Rectal smooth muscle tissue (tissue), 1 donor: ENCODE results near the gene PJA1.

Experiments
- H3K27ac ChIP-seq: one replicate; pipeline ENCODE4 v1.7.0; 2013; ENCODE audit warnings: low read depth, low read length, inconsistent platforms
- H3K27me3 ChIP-seq: one replicate; pipeline ENCODE4 v1.7.0; 2013; ENCODE audit warnings: low read length; ENCODE audit not compliant: control insufficient read depth, insufficient read depth
- H3K36me3 ChIP-seq: one replicate; pipeline ENCODE4 v1.7.0; 2013; ENCODE audit warnings: low read length; ENCODE audit not compliant: control insufficient read depth, insufficient read depth
- H3K4me1 ChIP-seq: one replicate; pipeline ENCODE4 v1.7.0; 2013; ENCODE audit warnings: low read length; ENCODE audit not compliant: control insufficient read depth, insufficient read depth
- H3K4me3 ChIP-seq: one replicate; pipeline ENCODE4 v1.7.0; 2013; ENCODE audit warnings: low read length
- H3K9ac ChIP-seq: one replicate; pipeline ENCODE4 v1.7.0; 2013; ENCODE audit warnings: low read length

PJA1 gene

DNA sequence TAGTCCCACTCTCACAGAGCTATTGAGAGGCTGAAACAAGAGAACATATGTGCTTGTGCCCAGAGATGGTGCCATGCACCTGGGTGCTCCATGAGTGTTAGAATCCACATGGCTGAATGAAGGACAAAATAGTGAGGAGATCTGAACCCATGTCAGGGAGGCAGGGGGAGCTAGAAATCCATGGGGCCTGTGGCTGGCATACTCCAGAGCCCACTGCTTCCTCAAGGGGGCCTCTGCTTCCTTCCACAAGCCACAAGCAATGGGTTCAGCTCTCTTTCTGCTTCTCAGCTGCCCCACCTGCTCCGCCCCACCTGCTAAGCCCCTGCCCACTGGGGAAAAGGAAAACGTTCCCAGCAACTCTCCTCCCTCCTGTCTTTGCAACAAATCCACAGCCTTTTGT lies 46.1 kb downstream of the PJA1 start:
- no peak overlapping the region for H3K4me3 ChIP-seq
- H3K9ac ChIP-seq = no peak overlapping the region
- H3K27me3 ChIP-seq = no peaks in the 10 kb centered on the region
- H3K27ac ChIP-seq = no peak overlapping the region
- H3K36me3 ChIP-seq = no peaks in the 10 kb centered on the region
- no peaks in the 10 kb centered on the region for H3K4me1 ChIP-seq

- Histone ChIP-seq H3K4me3 (no peak overlapping the region), H3K9ac (no peak overlapping the region), H3K36me3 (no peaks in the 10 kb centered on the region), H3K27me3 (no peaks in the 10 kb centered on the region), H3K4me1 (no peaks in the 10 kb centered on the region), H3K27ac (no peak overlapping the region)
Measured at GRCh38 chrX:69117876-69118526, 47.3 kb downstream of the PJA1 start.

DNA sequence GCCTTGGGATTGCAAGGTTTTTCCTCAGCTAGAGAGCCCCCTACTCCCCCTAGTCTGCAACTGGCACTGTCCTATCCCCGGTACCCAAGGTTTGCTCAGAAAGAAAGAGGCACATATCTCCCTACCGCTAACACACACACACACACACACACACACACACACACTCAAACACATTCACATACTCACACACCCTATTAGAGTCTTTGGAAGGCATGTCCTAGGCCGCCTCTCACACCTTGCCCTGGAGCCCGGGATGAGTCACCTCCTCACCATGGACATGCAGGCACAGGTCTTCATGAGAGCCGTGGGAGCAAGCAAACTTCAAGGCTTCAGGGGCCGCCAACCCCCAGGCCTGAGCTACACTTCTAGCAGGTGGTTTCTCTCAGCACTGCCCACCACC lies 49.2 kb downstream of the PJA1 start:
- Histone ChIP-seq H3K27me3 (no peaks in the 10 kb centered on the region), H3K9ac (no peak overlapping the region), H3K4me3 (no peak overlapping the region), H3K36me3 (no peaks in the 10 kb centered on the region), H3K4me1 (no peaks in the 10 kb centered on the region), H3K27ac (no peak overlapping the region)

DNA sequence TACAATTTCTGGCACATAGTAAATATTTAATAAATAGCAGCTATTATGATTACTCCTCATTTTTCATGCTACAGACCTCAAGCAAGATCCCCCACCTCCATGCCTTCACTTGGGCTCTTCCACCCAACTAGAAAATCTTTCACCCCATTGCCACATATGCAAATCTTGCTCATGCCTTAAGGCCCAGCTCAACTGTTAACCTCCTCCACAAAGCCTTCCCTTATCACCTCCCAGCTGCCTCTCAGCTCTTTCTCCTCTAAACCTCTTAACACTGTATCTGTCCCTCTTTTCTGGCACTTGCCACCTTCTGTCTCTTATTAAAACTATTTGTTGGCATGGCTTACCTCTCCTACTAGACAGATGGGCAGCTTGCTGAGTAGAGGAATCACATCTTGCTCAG lies 51.5 kb downstream of the PJA1 start:
- H3K27me3 ChIP-seq = no peaks in the 10 kb centered on the region
- H3K36me3 ChIP-seq = no peaks in the 10 kb centered on the region
- no peak overlapping the region for H3K4me3 ChIP-seq
- no peak overlapping the region for H3K9ac ChIP-seq
- peaks cover 5% of the 10 kb centered on the region for H3K4me1 ChIP-seq
- H3K27ac ChIP-seq = no peak overlapping the region
